CD8-positive, alpha-beta memory T cell (primary cell): ENCODE measurements around the gene TMEM240. TPM values are rescaled to one million over a fixed set of nuclear protein-coding genes. Genes with fewer than 3 reads are reported as not detected.
"Not testable (repeated sequence)": the region's sequence is repeated elsewhere in the genome, so short reads cannot be mapped to it uniquely, and the experiment has no call there.

Source experiments
- CTCF ChIA-PET: fragments of 350-600 bp; sonication (Branson Sonifier 250); formaldehyde crosslinking; loops from one replicate; lab custom pipeline; 2021; ENCODE audit warnings: antibody characterized with exemption; lab: Charles Lee
- POLR2A ChIA-PET: fragments of 350-600 bp; sonication (Branson Sonifier 250); formaldehyde crosslinking; loops from one replicate; lab custom pipeline; 2021; ENCODE audit warnings: antibody characterized with exemption; lab: Charles Lee
- DNase-seq, 5 donors: peaks; one replicate each; pipeline versions ENCODE4 v3.0.0 to v3.0.0-alpha.2; 2020 to 2022; ENCODE audit warnings: mixed read lengths in 1 of 5
- H3K27ac ChIP-seq: one replicate; pipeline ENCODE4 v1.7.0; 2013; ENCODE audit warnings: low read depth, mild to moderate bottlenecking, low read length, moderate library complexity
- H3K27me3 ChIP-seq: 2 replicates; pipeline ENCODE4 v1.7.0; 2013; ENCODE audit warnings: low read length, mild to moderate bottlenecking; ENCODE audit not compliant: insufficient read depth, poor library complexity, severe bottlenecking
- H3K36me3 ChIP-seq: 2 replicates; pipeline ENCODE4 v1.7.0; 2013; ENCODE audit warnings: mild to moderate bottlenecking, low read length, moderate library complexity; ENCODE audit not compliant: insufficient read depth
- H3K4me1 ChIP-seq: 2 replicates; pipeline ENCODE4 v1.7.0; 2013; ENCODE audit warnings: mild to moderate bottlenecking, low read length, moderate library complexity; ENCODE audit not compliant: insufficient read depth
- H3K4me3 ChIP-seq: 2 replicates; pipeline ENCODE4 v1.7.0; 2013; ENCODE audit warnings: mild to moderate bottlenecking, low read length
- H3K9me3 ChIP-seq: 2 replicates; pipeline ENCODE4 v1.7.0; 2013; ENCODE audit warnings: mild to moderate bottlenecking, low read length
- H3K27ac Mint-ChIP-seq, 8 donors: one replicate each; pipeline ENCODE4 v1.8.0; 2020 to 2021; ENCODE audit warnings: mixed read lengths in 8 of 8, mild to moderate bottlenecking in 6 of 8, inconsistent platforms in 3 of 8, moderate library complexity in 3 of 8
- H3K27me3 Mint-ChIP-seq, 2 donors: one replicate each; pipeline ENCODE4 v1.8.0; 2020 to 2021; ENCODE audit warnings: mixed read lengths in 2 of 2, mild to moderate bottlenecking in 1 of 2, moderate library complexity in 1 of 2
- H3K36me3 Mint-ChIP-seq, 3 donors: one replicate each; pipeline ENCODE4 v1.8.0; 2020 to 2021; ENCODE audit warnings: mixed read lengths in 3 of 3, inconsistent platforms in 1 of 3, mild to moderate bottlenecking in 1 of 3
- H3K4me1 Mint-ChIP-seq, 3 donors: one replicate each; pipeline ENCODE4 v1.8.0; 2020 to 2021; ENCODE audit warnings: mixed read lengths in 3 of 3, inconsistent platforms in 1 of 3, mild to moderate bottlenecking in 1 of 3
- H3K4me3 Mint-ChIP-seq, 7 donors: one replicate each; pipeline ENCODE4 v1.8.0; 2020 to 2021; ENCODE audit warnings: mixed read lengths in 7 of 7, mild to moderate bottlenecking in 6 of 7, moderate library complexity in 4 of 7, inconsistent platforms in 2 of 7
- H3K9me3 Mint-ChIP-seq, 5 donors: one replicate each; pipeline ENCODE4 v1.8.0; 2020 to 2022; ENCODE audit warnings: mixed read lengths in 5 of 5, mild to moderate bottlenecking in 3 of 5, moderate library complexity in 2 of 5, inconsistent platforms in 1 of 5
- polyA plus RNA-seq: library from polyadenylated mRNA; unstranded; fragments of 300-500 nt; fragmentation: Illumina TruSeq; gene quantifications from one replicate; pipeline ENCODE4 v1.2.3, GENCODE V29; 2021
- total RNA-seq, 2 experiments: library from RNA; stranded (reverse); gene quantifications; one replicate each; pipeline ENCODE4 v1.2.3, GENCODE V29; 2021

The TMEM240 gene
- total and polyA plus RNA-seq, 3 experiments from 2014 or later, result 0.33 to 0.59 TPM; not detected in 1

GRCh38 chr1:1504777-1505365, 35.6 kb downstream of the TMEM240 start:
- Mint-ChIP-seq H3K4me1 (peaks cover 8 to 14% (median 12%) of the 10 kb centered on the region in 3 donors), H3K4me3 (peak overlapping the region; percentile 65 to 87 (median 82)), H3K27ac (peak overlapping the region; percentile 53 to 98 (median 94))
- not testable (repeated sequence) for H3K9me3 ChIP-seq, H3K27ac ChIP-seq, H3K27me3 Mint-ChIP-seq, H3K4me1 ChIP-seq, H3K36me3 Mint-ChIP-seq, H3K9me3 Mint-ChIP-seq, H3K4me3 ChIP-seq, H3K27me3 ChIP-seq, H3K36me3 ChIP-seq
- DNase-seq, result peak; percentile 55 to 77 (median 62)
- POLR2A ChIA-PET, result interaction anchor here (0.7 kb wide), 1 partner anchor 12 kb away, joined by 3 read pairs; no protein-coding TSS in a partner anchor
- CTCF ChIA-PET, result interaction anchor here (0.8 to 1.7 kb wide), 3 partner anchors 64 to 105 kb away, joined by 3 to 6 read pairs (median 3); no protein-coding TSS in a partner anchor

GRCh38 chr1:1495461-1495975, 44.9 kb downstream of the TMEM240 start:
- H3K9me3 Mint-ChIP-seq, H3K4me3 Mint-ChIP-seq, H3K9me3 ChIP-seq, H3K4me1 ChIP-seq, H3K27ac ChIP-seq, H3K4me1 Mint-ChIP-seq, DNase-seq, H3K36me3 ChIP-seq, POLR2A ChIA-PET, H3K27me3 Mint-ChIP-seq, H3K27ac Mint-ChIP-seq, H3K4me3 ChIP-seq, H3K27me3 ChIP-seq, CTCF ChIA-PET: not testable (repeated sequence)
- peaks cover 9 to 46% (median 19%) of the 10 kb centered on the region in 3 donors for H3K36me3 Mint-ChIP-seq

GRCh38 chr1:1494311-1494710, 46.1 kb downstream of the TMEM240 start:
- H3K27ac ChIP-seq, H3K27ac Mint-ChIP-seq, H3K4me1 Mint-ChIP-seq, DNase-seq, H3K4me3 ChIP-seq, H3K4me3 Mint-ChIP-seq, H3K36me3 ChIP-seq, H3K9me3 ChIP-seq, H3K4me1 ChIP-seq, H3K27me3 ChIP-seq, H3K9me3 Mint-ChIP-seq, POLR2A ChIA-PET, CTCF ChIA-PET, H3K27me3 Mint-ChIP-seq: not testable (repeated sequence)
- H3K36me3 Mint-ChIP-seq, result peaks cover 10 to 57% (median 19%) of the 10 kb centered on the region in 3 donors

GRCh38 chr1:1491601-1492000, 48.8 kb downstream of the TMEM240 start:
- POLR2A ChIA-PET, result no interaction called here
- no peaks in the 10 kb centered on the region for H3K4me1 Mint-ChIP-seq

GRCh38 chr1:1490633-1491230, 49.7 kb downstream of the TMEM240 start:
- H3K27me3 ChIP-seq, result no peaks in the 10 kb centered on the region
- H3K36me3 Mint-ChIP-seq, result peaks cover 10 to 69% (median 19%) of the 10 kb centered on the region in 3 donors
- H3K4me1 Mint-ChIP-seq, result no peaks in the 10 kb centered on the region
- peaks cover 9% of the 10 kb centered on the region for H3K9me3 ChIP-seq
- ChIA-PET CTCF (no interaction called here), POLR2A (interaction anchor here (0.7 kb wide), 1 partner anchor 8 kb away, joined by 3 read pairs; no protein-coding TSS in a partner anchor)
- peaks cover 3 to 9% (median 7%) of the 10 kb centered on the region in 5 donors for H3K9me3 Mint-ChIP-seq
- no peaks in the 10 kb centered on the region for H3K27me3 Mint-ChIP-seq
- H3K27ac Mint-ChIP-seq, result no peak overlapping the region
- H3K36me3 ChIP-seq, result no peaks in the 10 kb centered on the region
- H3K4me1 ChIP-seq, result no peaks in the 10 kb centered on the region
- no peak overlapping the region for H3K4me3 ChIP-seq
- H3K4me3 Mint-ChIP-seq, result no peak overlapping the region
- no peak for DNase-seq
- H3K27ac ChIP-seq, result no peak overlapping the region

More at GRCh38 chr1:1491601-1492000, 48.8 kb downstream of the TMEM240 start:
- Histone ChIP-seq H3K9me3 (peaks cover 9% of the 10 kb centered on the region), H3K4me3 (no peak overlapping the region), H3K27ac (no peak overlapping the region), H3K4me1 (no peaks in the 10 kb centered on the region), H3K27me3 (no peaks in the 10 kb centered on the region), H3K36me3 (no peaks in the 10 kb centered on the region)
- no peak overlapping the region for H3K4me3 Mint-ChIP-seq
- H3K27me3 Mint-ChIP-seq, result no peaks in the 10 kb centered on the region
- H3K36me3 Mint-ChIP-seq, result peaks cover 10 to 75% (median 19%) of the 10 kb centered on the region in 3 donors
- peaks cover 3 to 9% (median 7%) of the 10 kb centered on the region in 5 donors for H3K9me3 Mint-ChIP-seq
- CTCF ChIA-PET, result no interaction called here
- DNase-seq, result no peak
- H3K27ac Mint-ChIP-seq, result no peak overlapping the region

- CTCF ChIA-PET, result no interaction called here
- no peaks in the 10 kb centered on the region for H3K4me1 ChIP-seq
- peaks cover 9% of the 10 kb centered on the region for H3K9me3 ChIP-seq
- H3K4me3 Mint-ChIP-seq, result peak overlapping the region in 1 of 7 donors; percentile 48
- H3K4me1 Mint-ChIP-seq, result no peaks in the 10 kb centered on the region
- H3K27ac ChIP-seq, result no peak overlapping the region
- POLR2A ChIA-PET, result no interaction called here
- H3K4me3 ChIP-seq, result no peak overlapping the region
- no peaks in the 10 kb centered on the region for H3K36me3 ChIP-seq
- DNase-seq, result no peak
- no peak overlapping the region for H3K27ac Mint-ChIP-seq
- H3K36me3 Mint-ChIP-seq, result peaks cover 10 to 67% (median 19%) of the 10 kb centered on the region in 3 donors
- H3K27me3 Mint-ChIP-seq, result no peaks in the 10 kb centered on the region
- H3K27me3 ChIP-seq, result no peaks in the 10 kb centered on the region
- H3K9me3 Mint-ChIP-seq, result peaks cover 3 to 9% (median 7%) of the 10 kb centered on the region in 5 donors
Measured at GRCh38 chr1:1489861-1490260, 50.6 kb downstream of the TMEM240 start.

- H3K27me3 Mint-ChIP-seq, result no peaks in the 10 kb centered on the region
- no peaks in the 10 kb centered on the region for H3K4me1 ChIP-seq
Measured at GRCh38 chr1:1489231-1489630, 51.2 kb downstream of the TMEM240 start.

GRCh38 chr1:1487701-1488100, 52.7 kb downstream of the TMEM240 start:
- no peak overlapping the region for H3K4me3 ChIP-seq
- no peaks in the 10 kb centered on the region for H3K36me3 ChIP-seq
- no peak overlapping the region for H3K27ac Mint-ChIP-seq
- no peaks in the 10 kb centered on the region for H3K9me3 Mint-ChIP-seq
- no peaks in the 10 kb centered on the region for H3K4me1 Mint-ChIP-seq
- no peaks in the 10 kb centered on the region for H3K4me1 ChIP-seq
- DNase-seq, result no peak
- CTCF ChIA-PET, result no interaction called here
- H3K27ac ChIP-seq, result no peak overlapping the region
- no peaks in the 10 kb centered on the region for H3K27me3 ChIP-seq
- POLR2A ChIA-PET, result no interaction called here
- H3K27me3 Mint-ChIP-seq, result no peaks in the 10 kb centered on the region
- H3K36me3 Mint-ChIP-seq, result peaks cover 5 to 69% (median 7%) of the 10 kb centered on the region in 3 donors
- no peaks in the 10 kb centered on the region for H3K9me3 ChIP-seq
- H3K4me3 Mint-ChIP-seq, result no peak overlapping the region

More at GRCh38 chr1:1489231-1489630, 51.2 kb downstream of the TMEM240 start:
- H3K27ac ChIP-seq, result no peak overlapping the region
- no peaks in the 10 kb centered on the region for H3K27me3 ChIP-seq
- no peak overlapping the region for H3K4me3 Mint-ChIP-seq
- H3K4me3 ChIP-seq, result no peak overlapping the region
- peaks cover 3 to 9% (median 7%) of the 10 kb centered on the region in 5 donors for H3K9me3 Mint-ChIP-seq
- H3K27ac Mint-ChIP-seq, result peak overlapping the region in 1 of 8 donors; percentile 32
- DNase-seq, result no peak
- H3K9me3 ChIP-seq, result peaks cover 9% of the 10 kb centered on the region
- no peaks in the 10 kb centered on the region for H3K4me1 Mint-ChIP-seq
- no peaks in the 10 kb centered on the region for H3K36me3 ChIP-seq
- ChIA-PET POLR2A (no interaction called here), CTCF (no interaction called here)
- peaks cover 10 to 68% (median 19%) of the 10 kb centered on the region in 3 donors for H3K36me3 Mint-ChIP-seq
